IgD-negative memory B cell (primary cell): Measurements from ENCODE around the gene NIPBL. TPM values are rescaled to one million over a fixed set of nuclear protein-coding genes. Genes with fewer than 3 reads are reported as not detected.

Source experiments
- H3K27ac Mint-ChIP-seq, 3 donors: one replicate each; pipeline ENCODE4 v1.8.0; 2020 to 2022; ENCODE audit warnings: mild to moderate bottlenecking in 3 of 3, mixed read lengths in 3 of 3, moderate library complexity in 1 of 3
- H3K27me3 Mint-ChIP-seq: one replicate; pipeline ENCODE4 v1.8.0; 2021; ENCODE audit warnings: mixed read lengths
- H3K36me3 Mint-ChIP-seq: one replicate; pipeline ENCODE4 v1.8.0; 2020; ENCODE audit warnings: mild to moderate bottlenecking, mixed read lengths
- H3K4me1 Mint-ChIP-seq, 3 donors: one replicate each; pipeline ENCODE4 v1.8.0; 2020 to 2022; ENCODE audit warnings: mixed read lengths in 3 of 3, mild to moderate bottlenecking in 1 of 3
- H3K4me3 Mint-ChIP-seq, 4 donors: one replicate each; pipeline ENCODE4 v1.8.0; 2020 to 2022; ENCODE audit warnings: mild to moderate bottlenecking in 4 of 4, mixed read lengths in 4 of 4, moderate library complexity in 3 of 4
- H3K9me3 Mint-ChIP-seq, 3 donors: one replicate each; pipeline ENCODE4 v1.8.0; 2020 to 2021; ENCODE audit warnings: mixed read lengths in 3 of 3, mild to moderate bottlenecking in 1 of 3
- polyA plus RNA-seq: library from polyadenylated mRNA; unstranded; fragments of 300-500 nt; fragmentation: Illumina TruSeq; gene quantifications from one replicate; pipeline ENCODE4 v1.2.3, GENCODE V29; 2021

Gene NIPBL
- polyA plus RNA-seq, 1 donor from 2014 or later = 20.2 TPM

DNA sequence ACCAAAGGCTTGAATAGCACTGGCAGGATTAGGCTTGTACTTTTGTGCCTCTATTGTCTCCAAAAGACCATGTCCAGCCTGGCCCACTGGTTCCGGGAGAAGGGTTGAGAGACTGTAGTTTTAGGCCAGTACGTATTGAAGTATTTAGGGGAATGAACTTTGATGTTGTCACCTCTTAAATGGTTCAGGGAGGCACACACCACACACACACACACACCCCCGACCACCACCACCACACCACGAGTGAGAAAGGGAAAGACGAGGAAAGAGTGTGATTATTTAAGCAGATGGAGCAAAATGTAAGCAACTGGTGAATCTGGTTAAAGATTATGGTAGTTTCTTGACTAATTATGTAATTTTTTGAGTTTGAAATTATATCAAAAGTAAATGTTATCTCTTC is 61.6 kb downstream of the NIPBL start:
- Mint-ChIP-seq H3K27ac (no peak overlapping the region), H3K27me3 (no peaks in the 10 kb centered on the region), H3K4me1 (peaks cover 25 to 49% (median 40%) of the 10 kb centered on the region in 3 donors), H3K4me3 (no peak overlapping the region), H3K9me3 (no peaks in the 10 kb centered on the region), H3K36me3 (peaks cover 3% of the 10 kb centered on the region)

DNA sequence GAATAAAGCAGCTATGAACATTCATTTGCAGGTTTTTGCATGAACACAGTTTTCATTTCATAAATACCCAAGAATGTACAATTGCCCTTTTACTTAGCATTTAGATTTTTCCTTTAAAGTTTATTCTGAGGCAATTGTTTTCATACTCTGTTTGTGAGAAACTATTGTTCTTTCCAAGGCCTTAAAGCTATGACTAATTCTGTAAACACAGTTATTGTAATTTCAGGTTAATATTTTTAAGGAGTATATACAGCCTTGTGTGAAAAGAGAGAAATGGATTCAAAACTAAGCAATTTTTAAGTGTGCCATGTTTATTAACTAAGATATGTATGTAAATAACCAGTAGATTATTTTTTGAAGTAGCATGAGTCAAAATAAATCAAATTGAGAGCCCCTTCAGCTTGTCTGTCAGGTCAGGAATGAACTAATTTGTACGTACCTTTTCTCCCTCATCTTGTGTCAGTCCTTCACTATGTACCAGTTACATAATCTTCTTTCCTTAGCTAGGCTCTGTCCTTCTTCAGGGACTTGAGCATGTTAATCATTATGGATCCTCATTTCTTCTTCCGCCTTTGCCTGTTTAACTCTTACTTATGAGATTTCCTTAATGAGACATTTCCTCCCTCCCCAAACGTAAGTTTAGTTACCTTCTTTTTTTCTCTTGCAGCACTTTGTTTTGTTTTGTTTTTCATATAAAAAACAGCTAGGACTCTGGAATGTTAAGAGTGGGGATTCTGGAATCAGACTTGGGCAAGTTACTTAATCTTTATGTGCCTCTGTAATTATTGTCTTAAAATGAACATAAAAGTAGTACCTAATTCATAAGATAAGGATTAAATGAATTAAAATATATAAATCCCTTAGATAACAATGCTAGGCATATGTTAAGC is 63.6 kb downstream of the NIPBL start:
- no peaks in the 10 kb centered on the region for H3K27me3 Mint-ChIP-seq
- H3K4me3 Mint-ChIP-seq = no peak overlapping the region
- H3K27ac Mint-ChIP-seq = no peak overlapping the region
- peaks cover 24 to 50% (median 42%) of the 10 kb centered on the region in 3 donors for H3K4me1 Mint-ChIP-seq
- H3K9me3 Mint-ChIP-seq = no peaks in the 10 kb centered on the region
- H3K36me3 Mint-ChIP-seq = no peaks in the 10 kb centered on the region

DNA sequence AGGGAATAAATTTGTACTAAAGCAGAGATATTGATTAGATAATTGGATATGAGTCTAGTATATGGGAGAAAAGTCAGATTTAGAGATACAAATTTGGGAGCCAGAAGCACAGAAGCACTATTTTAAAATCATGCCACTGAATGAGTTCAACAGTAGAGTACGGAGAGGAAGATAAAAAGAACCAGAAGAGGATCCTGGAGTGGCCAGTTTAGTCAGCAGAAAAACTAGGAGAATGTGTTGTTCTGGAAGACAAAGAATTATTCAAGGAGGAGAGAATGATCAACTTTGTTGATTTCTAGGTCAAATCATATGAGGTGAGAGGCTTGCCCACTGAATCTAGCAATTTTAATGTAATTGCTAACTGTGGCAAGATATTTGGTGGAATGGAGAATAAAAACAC is 67.0 kb downstream of the NIPBL start:
- Mint-ChIP-seq H3K27ac (no peak overlapping the region), H3K4me1 (peaks cover 33 to 46% (median 40%) of the 10 kb centered on the region in 3 donors), H3K9me3 (no peaks in the 10 kb centered on the region), H3K4me3 (no peak overlapping the region), H3K36me3 (no peaks in the 10 kb centered on the region), H3K27me3 (no peaks in the 10 kb centered on the region)

DNA sequence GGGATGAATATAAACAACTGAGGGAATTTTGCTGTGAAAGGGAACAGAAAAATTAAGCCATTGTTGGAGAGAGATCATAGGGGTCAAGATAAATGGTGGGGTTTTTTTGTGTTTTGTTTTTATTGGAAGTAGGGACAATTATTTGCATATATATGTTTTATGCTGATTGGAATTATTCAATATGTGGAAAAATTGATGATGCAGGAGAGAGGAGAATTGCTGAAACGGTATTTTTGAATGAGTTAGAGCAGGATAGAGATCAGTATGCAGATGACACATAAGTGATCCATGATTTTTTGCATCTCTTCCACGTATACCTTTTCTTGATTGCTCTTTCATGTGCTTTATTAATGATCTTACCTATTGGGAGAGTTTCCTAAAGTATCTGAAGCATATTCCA is 67.5 kb downstream of the NIPBL start:
- Mint-ChIP-seq H3K4me3 (no peak overlapping the region), H3K9me3 (no peaks in the 10 kb centered on the region), H3K36me3 (no peaks in the 10 kb centered on the region), H3K27ac (no peak overlapping the region), H3K27me3 (no peaks in the 10 kb centered on the region), H3K4me1 (peaks cover 33 to 44% (median 38%) of the 10 kb centered on the region in 3 donors)

DNA sequence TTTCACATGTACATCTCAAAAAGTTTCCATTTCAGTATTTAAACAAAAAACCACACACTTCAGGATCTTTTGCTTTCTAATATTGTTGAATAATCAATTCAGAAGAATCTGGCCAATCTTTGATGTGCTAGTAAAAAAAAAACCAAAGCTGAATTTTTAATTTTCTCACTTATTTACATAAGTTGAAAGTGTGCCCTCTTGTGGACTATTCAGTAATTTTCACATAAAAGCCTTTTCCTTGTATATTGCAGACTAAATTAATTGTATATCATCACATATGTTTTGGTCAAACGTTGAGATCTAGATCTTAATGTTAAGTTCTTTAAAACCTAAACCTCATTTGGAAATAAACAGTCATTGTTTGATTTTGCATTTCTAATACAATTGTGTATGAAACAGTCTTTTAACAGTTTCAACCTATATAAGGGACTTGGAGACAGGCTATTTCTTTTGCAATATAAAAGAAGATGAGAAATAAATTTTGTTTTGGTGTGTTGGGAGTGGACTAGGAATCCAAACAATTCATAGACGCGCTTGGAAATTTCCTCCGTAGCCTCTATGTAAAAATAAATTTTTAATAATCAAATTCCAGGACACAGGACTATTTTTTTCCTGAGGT is 68.1 kb downstream of the NIPBL start:
- peak overlapping the region in 1 of 3 donors; percentile 29 for H3K27ac Mint-ChIP-seq
- H3K27me3 Mint-ChIP-seq = no peaks in the 10 kb centered on the region
- no peaks in the 10 kb centered on the region for H3K36me3 Mint-ChIP-seq
- H3K9me3 Mint-ChIP-seq = no peaks in the 10 kb centered on the region
- H3K4me1 Mint-ChIP-seq = peaks cover 35 to 41% (median 40%) of the 10 kb centered on the region in 3 donors
- H3K4me3 Mint-ChIP-seq = no peak overlapping the region

DNA sequence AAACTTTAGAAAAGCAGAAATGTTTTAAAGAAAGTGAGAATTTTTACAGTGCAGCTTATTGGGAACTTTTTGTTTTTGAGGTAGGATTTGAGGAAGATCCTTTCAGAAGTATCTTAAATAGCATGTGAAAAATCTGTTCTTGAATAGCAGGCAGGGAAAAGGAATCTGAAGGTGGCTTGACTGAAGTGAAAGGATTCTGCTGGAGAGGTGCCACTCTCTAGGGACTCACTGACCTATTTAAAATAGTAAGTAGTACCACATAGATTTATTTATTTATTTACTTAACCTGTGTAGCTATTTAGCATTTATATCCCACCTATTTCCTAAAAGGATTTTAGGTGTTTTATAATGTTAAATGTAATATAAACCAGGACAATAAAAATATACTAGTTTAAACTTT is 69.1 kb downstream of the NIPBL start:
- H3K9me3 Mint-ChIP-seq = no peaks in the 10 kb centered on the region
- H3K4me1 Mint-ChIP-seq = peaks cover 37 to 43% (median 40%) of the 10 kb centered on the region in 3 donors
- no peaks in the 10 kb centered on the region for H3K36me3 Mint-ChIP-seq
- H3K27me3 Mint-ChIP-seq = no peaks in the 10 kb centered on the region
- no peak overlapping the region for H3K4me3 Mint-ChIP-seq
- no peak overlapping the region for H3K27ac Mint-ChIP-seq

DNA sequence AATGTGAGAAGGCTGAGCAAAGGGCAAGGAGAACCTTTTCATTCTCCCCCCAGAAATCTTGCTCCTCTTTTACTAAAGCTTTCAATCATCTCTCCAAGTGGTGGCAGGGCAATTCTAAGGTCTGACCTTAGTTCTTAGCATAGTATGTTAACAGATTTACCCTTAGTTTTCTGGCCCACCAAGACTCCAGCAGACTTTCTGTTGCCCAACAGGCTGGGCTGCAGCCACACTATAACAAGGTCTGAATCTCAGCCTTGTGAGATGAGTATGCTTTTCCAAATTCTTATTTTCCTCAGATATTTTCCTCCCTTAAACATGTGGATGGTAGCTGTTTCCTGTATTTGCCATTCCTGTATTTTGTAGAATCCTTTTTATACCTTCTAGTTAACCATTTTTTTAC is 69.5 kb downstream of the NIPBL start:
- H3K4me1 Mint-ChIP-seq = peaks cover 41 to 47% (median 43%) of the 10 kb centered on the region in 3 donors
- no peak overlapping the region for H3K4me3 Mint-ChIP-seq
- no peak overlapping the region for H3K27ac Mint-ChIP-seq

DNA sequence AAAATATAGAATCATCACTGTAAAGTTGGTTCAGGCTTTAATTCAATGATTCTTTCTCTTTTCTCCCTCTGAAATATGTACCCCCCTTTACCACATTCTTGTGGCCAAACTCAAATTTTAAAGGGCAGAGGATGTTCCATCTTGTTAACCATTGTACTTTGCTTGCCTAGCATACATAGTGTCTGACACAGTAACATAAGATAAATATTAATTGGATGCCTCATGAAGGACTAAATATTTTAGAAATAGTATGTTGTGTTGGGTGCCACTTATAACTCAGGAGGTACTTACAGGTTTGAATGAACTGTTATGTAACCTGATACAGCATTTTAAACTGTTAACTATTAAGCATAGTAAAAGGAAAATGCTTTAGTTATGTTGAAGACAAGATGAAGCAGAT is 71.5 kb downstream of the NIPBL start:
- Mint-ChIP-seq H3K4me1 (peaks cover 52 to 54% (median 54%) of the 10 kb centered on the region in 3 donors), H3K4me3 (no peak overlapping the region), H3K27me3 (no peaks in the 10 kb centered on the region), H3K27ac (no peak overlapping the region), H3K36me3 (peaks cover 1% of the 10 kb centered on the region), H3K9me3 (no peaks in the 10 kb centered on the region)

More for the DNA sequence above, 69.5 kb downstream of the NIPBL start:
- no peaks in the 10 kb centered on the region for H3K9me3 Mint-ChIP-seq
- H3K27me3 Mint-ChIP-seq = no peaks in the 10 kb centered on the region
- no peaks in the 10 kb centered on the region for H3K36me3 Mint-ChIP-seq

DNA sequence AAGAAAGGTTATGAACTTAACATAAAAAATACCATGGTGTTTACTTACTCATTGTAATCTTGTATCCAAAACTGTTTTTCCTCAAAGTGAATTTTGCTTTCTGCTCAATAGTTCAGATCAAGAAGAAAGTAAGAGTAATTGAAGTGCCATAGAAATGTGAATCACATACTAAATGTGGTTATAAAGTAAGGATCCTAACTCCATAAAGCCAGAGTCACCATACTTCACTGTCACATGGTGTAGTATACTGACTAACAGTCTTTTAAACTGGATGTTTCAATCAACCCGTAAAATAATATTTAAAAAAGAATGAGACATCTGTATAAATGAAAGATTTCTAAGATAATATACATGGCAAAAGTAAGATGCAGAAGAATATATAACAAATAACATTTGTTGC is 72.1 kb downstream of the NIPBL start:
- Mint-ChIP-seq H3K4me1 (peaks cover 51 to 54% (median 53%) of the 10 kb centered on the region in 3 donors), H3K27me3 (no peaks in the 10 kb centered on the region), H3K36me3 (peaks cover 1% of the 10 kb centered on the region), H3K9me3 (no peaks in the 10 kb centered on the region), H3K4me3 (no peak overlapping the region), H3K27ac (no peak overlapping the region)

DNA sequence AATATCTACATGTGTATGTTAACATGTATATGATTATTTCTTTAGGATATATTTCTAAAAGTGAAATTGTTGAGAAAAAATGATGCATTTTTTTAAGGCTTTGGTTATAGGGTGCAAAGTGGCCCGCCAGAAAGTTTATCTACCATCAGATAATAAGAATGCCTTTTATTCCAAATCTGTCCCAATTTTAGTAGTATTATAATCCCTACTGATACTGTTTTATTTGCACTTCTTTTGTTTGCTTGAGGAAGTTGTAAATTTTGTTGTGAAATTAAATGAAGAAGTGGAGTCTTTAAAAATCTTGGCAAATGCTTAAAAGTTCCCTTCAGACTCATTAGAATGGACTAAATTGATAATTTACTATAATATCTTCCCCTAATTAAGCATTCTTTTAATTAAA is 73.0 kb downstream of the NIPBL start:
- Mint-ChIP-seq H3K36me3 (peaks cover 1% of the 10 kb centered on the region), H3K4me1 (peaks cover 45 to 55% (median 51%) of the 10 kb centered on the region in 3 donors), H3K4me3 (no peak overlapping the region), H3K27ac (no peak overlapping the region), H3K9me3 (no peaks in the 10 kb centered on the region), H3K27me3 (no peaks in the 10 kb centered on the region)

DNA sequence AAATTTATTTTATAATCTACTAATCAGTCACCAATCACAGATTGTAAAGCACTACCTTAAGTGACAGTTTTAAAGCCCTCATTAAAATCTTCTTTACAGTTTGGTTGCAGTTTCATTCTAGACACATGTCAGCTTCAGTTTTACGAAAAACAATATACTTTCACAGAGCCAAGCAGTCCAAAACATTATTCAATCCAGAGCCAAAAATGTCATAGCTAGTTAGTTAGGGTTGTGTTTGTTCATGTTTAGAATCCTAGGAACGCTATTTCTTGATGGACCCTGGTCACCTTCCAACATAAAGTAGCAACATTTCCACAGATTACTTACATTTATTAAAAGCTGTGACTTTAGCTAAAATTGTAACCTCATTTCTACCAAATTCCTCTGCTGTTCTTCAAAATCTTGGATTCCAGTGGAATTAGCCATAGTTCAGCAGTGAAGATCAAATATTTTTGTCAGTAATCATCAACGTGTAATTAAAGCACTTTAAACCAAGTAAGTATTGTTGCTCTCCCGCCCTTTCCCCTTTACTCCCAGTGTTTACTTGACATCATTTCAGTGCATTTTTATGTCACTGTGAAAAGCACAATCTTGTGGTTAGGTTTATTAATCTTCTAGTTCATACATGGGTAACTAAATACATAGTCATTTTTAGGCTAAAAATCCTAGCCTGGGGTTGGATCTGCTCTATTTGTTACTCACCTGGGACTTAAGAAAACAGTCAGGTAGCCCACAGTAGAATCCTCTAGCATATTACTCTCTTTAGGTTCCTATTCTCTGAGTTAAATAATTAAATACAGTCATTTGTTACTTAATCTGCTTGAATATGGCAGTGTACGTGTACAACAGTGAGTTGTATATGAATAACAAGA is 74.3 kb downstream of the NIPBL start:
- Mint-ChIP-seq H3K4me3 (no peak overlapping the region), H3K27me3 (no peaks in the 10 kb centered on the region), H3K36me3 (peaks cover 5% of the 10 kb centered on the region), H3K9me3 (no peaks in the 10 kb centered on the region), H3K4me1 (peaks cover 39 to 49% (median 47%) of the 10 kb centered on the region in 3 donors), H3K27ac (no peak overlapping the region)

DNA sequence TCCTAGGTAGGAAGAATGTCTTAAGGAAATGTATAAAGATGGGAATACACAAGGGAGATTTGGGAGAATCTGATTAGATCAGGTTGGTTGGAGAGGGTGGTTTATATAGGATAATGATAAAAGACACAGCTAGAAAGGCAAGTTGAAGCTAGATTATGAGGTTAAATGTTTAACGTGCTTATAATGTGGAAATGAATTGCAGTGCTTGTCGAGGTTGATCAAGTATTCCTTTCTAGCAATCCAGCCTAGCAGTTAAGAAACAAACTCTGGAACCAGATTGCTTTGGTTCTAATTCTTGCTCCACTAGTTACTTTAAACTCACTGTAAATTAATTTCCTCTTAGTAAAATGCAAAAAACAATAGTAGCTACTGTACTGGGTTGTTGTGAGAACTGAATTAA is 76.5 kb downstream of the NIPBL start:
- peaks cover 27 to 38% (median 37%) of the 10 kb centered on the region in 3 donors for H3K4me1 Mint-ChIP-seq

DNA sequence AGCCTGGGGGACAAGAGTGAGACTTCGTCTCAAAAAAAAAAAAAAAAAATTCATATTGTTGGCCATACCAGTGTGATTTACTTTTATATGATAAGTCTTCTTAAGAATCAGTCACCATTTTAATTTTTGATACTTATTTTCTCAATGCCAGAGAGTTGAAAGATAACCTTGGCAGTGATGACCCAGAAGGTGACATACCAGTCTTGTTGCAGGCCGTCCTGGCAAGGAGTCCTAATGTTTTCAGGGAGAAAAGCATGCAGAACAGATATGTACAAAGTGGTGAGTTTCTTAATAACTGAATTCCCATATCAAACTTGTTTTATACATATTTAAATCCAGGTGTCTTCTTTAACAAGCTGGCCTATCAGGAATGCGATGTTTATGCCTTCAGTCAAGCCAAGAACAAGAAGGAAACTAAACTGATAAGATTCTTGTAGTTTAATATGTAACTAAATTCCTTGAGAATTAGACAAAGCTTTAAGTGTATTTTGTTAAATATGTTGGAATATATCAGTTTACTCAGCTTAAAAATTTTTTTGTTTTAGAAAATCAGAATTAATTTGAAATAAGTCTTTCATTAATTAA is 81.5 kb downstream of the NIPBL start:
- H3K36me3 Mint-ChIP-seq = peaks cover 9% of the 10 kb centered on the region
- peaks cover 5 to 6% (median 6%) of the 10 kb centered on the region in 3 donors for H3K4me1 Mint-ChIP-seq
- no peak overlapping the region for H3K4me3 Mint-ChIP-seq
- no peaks in the 10 kb centered on the region for H3K27me3 Mint-ChIP-seq
- no peak overlapping the region for H3K27ac Mint-ChIP-seq
- no peaks in the 10 kb centered on the region for H3K9me3 Mint-ChIP-seq

More for the DNA sequence above, 76.5 kb downstream of the NIPBL start:
- no peaks in the 10 kb centered on the region for H3K27me3 Mint-ChIP-seq
- H3K9me3 Mint-ChIP-seq = no peaks in the 10 kb centered on the region
- no peak overlapping the region for H3K27ac Mint-ChIP-seq
- H3K4me3 Mint-ChIP-seq = no peak overlapping the region
- H3K36me3 Mint-ChIP-seq = peaks cover 7% of the 10 kb centered on the region

DNA sequence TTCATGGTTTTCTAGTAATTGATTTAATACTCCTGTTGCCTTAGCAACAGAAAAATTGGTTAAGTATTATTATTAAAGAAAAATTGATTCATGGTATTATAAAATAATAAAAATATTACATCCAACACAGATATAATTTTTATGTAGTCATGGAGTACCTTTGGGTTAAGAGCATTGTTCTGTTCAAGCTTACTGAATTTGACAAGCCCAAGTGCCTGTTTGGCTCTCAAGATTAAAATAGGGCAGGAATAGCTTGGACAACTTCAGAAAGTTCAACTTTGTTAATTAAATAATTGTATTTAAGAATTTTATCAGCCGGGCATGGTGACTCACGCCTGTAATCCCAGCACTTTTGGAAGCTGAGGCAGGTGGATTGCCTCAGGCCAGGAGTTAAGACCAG is 82.0 kb downstream of the NIPBL start:
- H3K27ac Mint-ChIP-seq = no peak overlapping the region
- H3K36me3 Mint-ChIP-seq = peaks cover 9% of the 10 kb centered on the region

More for the DNA sequence above, 82.0 kb downstream of the NIPBL start:
- Mint-ChIP-seq H3K4me1 (peaks cover 3 to 5% (median 4%) of the 10 kb centered on the region in 3 donors), H3K4me3 (peak overlapping the region in 1 of 4 donors; percentile 17), H3K9me3 (no peaks in the 10 kb centered on the region), H3K27me3 (no peaks in the 10 kb centered on the region)
